H1 (cell line): ENCODE measurements around the gene ERO1A. TPM values are rescaled to one million over a fixed set of nuclear protein-coding genes. Genes with fewer than 3 reads are reported as not detected.

Source experiments
- CTCF ChIA-PET: fragments of 300-600 bp; sonication (Branson Sonifier 250); formaldehyde crosslinking; loops from one replicate; lab custom pipeline; 2021; ENCODE audit not compliant: partially characterized antibody; lab: Charles Lee
- POLR2A ChIA-PET: fragments of 300-600 bp; sonication (Branson Sonifier 250); formaldehyde crosslinking; loops from one replicate; lab custom pipeline; 2021; ENCODE audit warnings: inconsistent platforms; ENCODE audit not compliant: partially characterized antibody; lab: Charles Lee
- DNase-seq, 2 experiments: peaks; one replicate each; pipeline versions ENCODE4 v3.0.0 to v3.0.0-alpha.2; 2010 to 2022; ENCODE audit warnings: low spot score in 2 of 2, low read depth in 1 of 2, mixed read lengths in 1 of 2
- FAIRE-seq: peaks from 2 replicates; lab custom pipeline; 2011; peaks lifted over from hg19 to GRCh38; lab: Jason Lieb, UNC
- H2AFZ ChIP-seq: 2 replicates; pipeline ENCODE4 v1.8.1; 2012; ENCODE audit warnings: low read length, inconsistent platforms
- H2AK5ac ChIP-seq: 2 replicates; pipeline ENCODE4 v1.6.1; 2013; ENCODE audit warnings: low read depth, low read length
- H2BK120ac ChIP-seq: replicated peaks from 2 replicates; pipeline ENCODE3; 2013; ENCODE audit warnings: low read depth, low read length, inconsistent platforms
- H2BK12ac ChIP-seq: 2 replicates; pipeline ENCODE4 v1.6.1; 2013; ENCODE audit warnings: low read depth, low read length
- H2BK15ac ChIP-seq: 2 replicates; pipeline ENCODE4 v1.6.1; 2013; ENCODE audit warnings: low read length
- H2BK20ac ChIP-seq: 2 replicates; pipeline ENCODE4 v1.6.1; 2013; ENCODE audit warnings: low read length
- H2BK5ac ChIP-seq: 2 replicates; pipeline ENCODE4 v1.6.1; 2013; ENCODE audit warnings: low read depth, low read length
- H3K14ac ChIP-seq: 2 replicates; pipeline ENCODE4 v1.6.1; 2013; ENCODE audit warnings: inconsistent platforms; ENCODE audit not compliant: insufficient read length
- H3K18ac ChIP-seq: 2 replicates; pipeline ENCODE4 v1.6.1; 2013; ENCODE audit warnings: low read length; ENCODE audit errors: extremely low read depth
- H3K23ac ChIP-seq: 2 replicates; pipeline ENCODE4 v1.6.1; 2013; ENCODE audit warnings: inconsistent platforms; ENCODE audit not compliant: insufficient read length
- H3K23me2 ChIP-seq: 2 replicates; pipeline ENCODE4 v1.6.1; 2013; ENCODE audit warnings: low read depth, low read length
- H3K27ac ChIP-seq: 2 replicates; pipeline ENCODE4 v1.6.1; 2011; ENCODE audit warnings: low read depth, low read length, inconsistent platforms
- H3K27me3 ChIP-seq, 4 experiments: replicated peaks in 1 of 4; 1 replicate in 1 of 4; 2 replicates in 3 of 4; pipeline versions ENCODE4 v1.6.1 to v1.8.1; 2011 to 2013; ENCODE audit warnings: low read length in 3 of 4, mild to moderate bottlenecking in 3 of 4, inconsistent platforms in 2 of 4, mixed read lengths in 2 of 4, moderate library complexity in 1 of 4; ENCODE audit not compliant: control insufficient read depth in 3 of 4, insufficient read depth in 3 of 4; ENCODE audit errors: extremely low read depth in 1 of 4
- H3K36me3 ChIP-seq, 4 experiments: 2 replicates each; pipeline versions ENCODE4 v1.6.1 to v1.8.1; 2011 to 2013; ENCODE audit warnings: mild to moderate bottlenecking in 4 of 4, low read length in 3 of 4, moderate library complexity in 2 of 4, control low read depth in 1 of 4, inconsistent platforms in 1 of 4; ENCODE audit not compliant: insufficient read depth in 4 of 4, control insufficient read depth in 2 of 4
- H3K4ac ChIP-seq: replicated peaks from 2 replicates; pipeline ENCODE3; 2013; ENCODE audit warnings: low read length, low read depth, mixed read lengths, inconsistent platforms; ENCODE audit not compliant: insufficient read length
- H3K4me1 ChIP-seq, 4 experiments: replicated peaks in 1 of 4; 1 replicate in 1 of 4; 2 replicates in 3 of 4; pipeline versions ENCODE4 v1.6.1 to v1.8.1; 2011 to 2013; ENCODE audit warnings: low read length in 3 of 4, inconsistent platforms in 2 of 4, mixed read lengths in 1 of 4; ENCODE audit not compliant: insufficient read depth in 4 of 4, control insufficient read depth in 3 of 4
- H3K4me2 ChIP-seq, 2 experiments: 2 replicates each; pipeline versions ENCODE4 v1.6.1 to v1.8.1; 2011 to 2013; ENCODE audit warnings: low read depth in 2 of 2, low read length in 2 of 2, control low read depth in 1 of 2, inconsistent platforms in 1 of 2, mild to moderate bottlenecking in 1 of 2; ENCODE audit not compliant: insufficient read depth in 1 of 2
- H3K4me3 ChIP-seq, 4 experiments: fragments of 200-600, 300-600 bp in 1 of 4; sonication (generic), shearing (Covaris generic), sonication (Bioruptor Twin) in 1 of 4; 2 replicates each; pipeline versions ENCODE4 v1.5.1 to v1.8.1; 2011 to 2016; ENCODE audit warnings: low read length in 4 of 4, low read depth in 3 of 4, control low read depth in 2 of 4, inconsistent platforms in 2 of 4, mild to moderate bottlenecking in 2 of 4, mixed read lengths in 1 of 4, moderate library complexity in 1 of 4; ENCODE audit not compliant: insufficient read depth in 2 of 4; ENCODE audit errors: extremely low read depth in 1 of 4
- H3K56ac ChIP-seq: replicated peaks from 2 replicates; pipeline ENCODE3; 2013; ENCODE audit warnings: low read depth, mild to moderate bottlenecking, mixed read lengths, low read length, inconsistent platforms; ENCODE audit not compliant: insufficient read length
- H3K79me1 ChIP-seq: 2 replicates; pipeline ENCODE4 v1.6.1; 2013; ENCODE audit warnings: low read depth, low read length, control low read depth
- H3K79me2 ChIP-seq, 2 experiments: 2 replicates each; pipeline versions ENCODE4 v1.6.1 to v1.8.1; 2012 to 2013; ENCODE audit warnings: low read length in 2 of 2, mild to moderate bottlenecking in 2 of 2, inconsistent platforms in 1 of 2; ENCODE audit not compliant: insufficient read depth in 2 of 2, control insufficient read depth in 1 of 2
- H3K9ac ChIP-seq, 4 experiments: replicated peaks in 1 of 4; 1 replicate in 1 of 4; 2 replicates in 3 of 4; pipeline versions ENCODE4 v1.6.1 to v1.8.1; 2011 to 2013; ENCODE audit warnings: low read depth in 3 of 4, low read length in 3 of 4, control low read depth in 2 of 4, mild to moderate bottlenecking in 2 of 4, moderate library complexity in 2 of 4, inconsistent platforms in 1 of 4; ENCODE audit errors: extremely low read depth in 1 of 4
- H3K9me3 ChIP-seq, 2 experiments: 2 replicates each; pipeline versions ENCODE4 v1.6.1 to v1.8.1; 2012 to 2013; ENCODE audit warnings: mild to moderate bottlenecking in 2 of 2, moderate library complexity in 2 of 2, control low read depth in 1 of 2, inconsistent platforms in 1 of 2, low read depth in 1 of 2, low read length in 1 of 2, mixed read lengths in 1 of 2; ENCODE audit not compliant: insufficient read depth in 2 of 2
- H4K20me1 ChIP-seq, 2 experiments: replicated peaks in 1 of 2; 2 replicates each; pipeline versions ENCODE3 to v1.8.1; 2011 to 2013; ENCODE audit warnings: inconsistent platforms in 2 of 2, low read length in 2 of 2, mild to moderate bottlenecking in 1 of 2; ENCODE audit not compliant: insufficient read depth in 2 of 2, control insufficient read depth in 1 of 2
- H4K5ac ChIP-seq: 2 replicates; pipeline ENCODE4 v1.6.1; 2013; ENCODE audit warnings: low read length, low read depth, mixed read lengths, inconsistent platforms; ENCODE audit not compliant: insufficient read length
- H4K8ac ChIP-seq: 2 replicates; pipeline ENCODE4 v1.8.0; 2013; ENCODE audit warnings: mild to moderate bottlenecking, moderate library complexity, low read length, inconsistent platforms; ENCODE audit not compliant: insufficient read depth; ENCODE audit errors: extremely low read depth
- H4K91ac ChIP-seq: replicated peaks from 2 replicates; pipeline ENCODE3; 2013; ENCODE audit warnings: low read length, mixed read lengths, inconsistent platforms; ENCODE audit not compliant: insufficient read length
- GABPA ChIP-seq: IDR thresholded peaks from 2 replicates; pipeline ENCODE4 v1.6.1; 2011; ENCODE audit warnings: mild to moderate bottlenecking, low read length, moderate library complexity, borderline replicate concordance; ENCODE audit not compliant: insufficient read depth
- HDAC6 ChIP-seq: IDR thresholded peaks from one replicate; pipeline ENCODE4 v1.7.1; 2012; ENCODE audit warnings: low read depth, mild to moderate bottlenecking, inconsistent platforms, low read length, moderate library complexity
- NRF1 ChIP-seq: IDR thresholded peaks from 2 replicates; pipeline ENCODE4 v1.6.1; 2011; ENCODE audit warnings: mild to moderate bottlenecking, low read depth, low read length, improper control_type of control experiment
- SAP30 ChIP-seq: fragments of 300-600 bp; sonication (generic); IDR thresholded peaks from 2 replicates; pipeline ENCODE4 v1.7.1; 2012; ENCODE audit warnings: low read length, moderate library complexity, mild to moderate bottlenecking, inconsistent platforms; ENCODE audit not compliant: insufficient read depth, insufficient replicate concordance
- TAF1 ChIP-seq: IDR thresholded peaks from 2 replicates; pipeline ENCODE4 v1.6.1; 2011; ENCODE audit warnings: mild to moderate bottlenecking, low read depth, low read length
- WGBS, 2 experiments: shearing (Covaris generic) in 1 of 2; methylation state at CpG; one replicate each; pipeline versions ENCODE4 v1.1.6 to v1.1.7; 2013 to 2015; ENCODE audit warnings: low lambda C conversion rate in 2 of 2, mixed read lengths in 2 of 2, inconsistent platforms in 1 of 2, low coverage in 1 of 2, missing lambda C conversion rate in 1 of 2; ENCODE audit not compliant: insufficient replicate concordance in 2 of 2, insufficient coverage in 1 of 2, insufficient read length in 1 of 2; ENCODE audit errors: extremely low coverage in 1 of 2, missing lambda C conversion rate in 1 of 2; 5-methylcytosine and 5-hydroxymethylcytosine counted together
- polyA plus RNA-seq, 7 experiments: library from polyadenylated mRNA; depleted of rRNA in 3 of 7; stranded (reverse) in 5 of 7; unstranded in 2 of 7; fragments of >200 nt in 5 of 7; fragments of 200-250 nt in 2 of 7; gene quantifications; 1 replicate in 5 of 7; 2 replicates in 1 of 7; 4 replicates in 1 of 7; pipeline versions ENCODE4 v1.2.1 to v1.2.3, GENCODE V29; 2011 to 2013; ENCODE audit warnings: missing spikeins in 2 of 7, mixed read lengths in 2 of 7
- total RNA-seq: library from RNA; stranded (reverse); fragmentation: NEBNext Ultra II Directional; extraction: Animal tissue kit (Norgen Biotek cat#: 25700); gene quantifications from 2 replicates; pipeline ENCODE4 v1.2.1, GENCODE V29; 2021

The ERO1A gene
- total and polyA plus RNA-seq, 2 of the 8 experiments (the other 6 are each of a cell fraction or from before 2014, with no cell fraction given): 15.7 to 42.0 TPM

GRCh38 chr14:52735921-52736489, 40.6 kb upstream of the ERO1A start:
- CTCF ChIA-PET: interaction anchor here (1.0 to 2.3 kb wide), 5 partner anchors 13 to 319 kb away, joined by 3 to 8 read pairs (median 4); no protein-coding TSS in a partner anchor
- POLR2A ChIA-PET: interaction anchor here (1.7 to 1.9 kb wide), 2 partner anchors 8 to 29 kb away, joined by 4 to 5 read pairs; partner anchors contain the start of gene PSMC6
- Histone ChIP-seq H3K4ac (no peak overlapping the region), H3K9ac (no peak overlapping the region), H2BK120ac (no peak overlapping the region), H2BK5ac (no peak overlapping the region), H4K8ac (no peak overlapping the region), H3K9me3 (no peaks in the 10 kb centered on the region), H2BK15ac (no peak overlapping the region), H3K79me2 (peaks cover 0 to 84% of the 10 kb centered on the region in 2 experiments; a peak in 3 of 4 replicates), H3K27me3 (no peaks in the 10 kb centered on the region), H2AFZ (no peak overlapping the region), H3K27ac (no peak overlapping the region), H3K23me2 (no peaks in the 10 kb centered on the region), H3K4me1 (peaks cover 0 to 5% (median 3%) of the 10 kb centered on the region in 4 experiments; a peak in 4 of 7 replicates), H2BK20ac (no peak overlapping the region), H3K56ac (no peak overlapping the region), H2AK5ac (no peak overlapping the region), H2BK12ac (no peak overlapping the region), H3K79me1 (0 out of 2 replicates have a peak, but pooled peaks cover 3% of the 10 kb centered on the region), H4K5ac (no peak overlapping the region), H3K18ac (no peak overlapping the region), H4K20me1 (peaks cover 0 to 2% of the 10 kb centered on the region in 2 experiments), H3K4me2 (no peak overlapping the region; a peak in 1 of 4 replicates), H3K4me3 (no peak overlapping the region), H3K36me3 (peaks cover 0 to 8% (median 0%) of the 10 kb centered on the region in 4 experiments; a peak in 1 of 8 replicates), H4K91ac (no peak overlapping the region), H3K23ac (no peak overlapping the region), H3K14ac (no peak overlapping the region)
- 56% methylated on average over 1 of the region's 1 CpG; no CpG with 5 or more reads in 1 of the 2 experiments for WGBS, 2 experiments
- FAIRE-seq: no peak
- TF ChIP-seq SAP30 (no peak), TAF1 (no peak), HDAC6 (no peak), GABPA (no peak), NRF1 (no peak)
- DNase-seq: no peak
